H9 (cell line): ENCODE data around the gene SOS1. TPM values are rescaled to one million over a fixed set of nuclear protein-coding genes. Genes with fewer than 3 reads are reported as not detected.

Experiments
- DNase-seq: peaks from one replicate; pipeline ENCODE4 v3.0.0-alpha.2; 2017
- H2AFZ ChIP-seq: one replicate; pipeline ENCODE4 v1.6.1; 2013; ENCODE audit warnings: mild to moderate bottlenecking, low read length, control low read depth, moderate library complexity
- H2AK5ac ChIP-seq: 2 replicates; pipeline ENCODE4 v1.6.1; 2013; ENCODE audit warnings: low read length, control low read depth, mixed read lengths; ENCODE audit not compliant: insufficient read length
- H2BK120ac ChIP-seq: one replicate; pipeline ENCODE4 v1.6.1; 2013; ENCODE audit warnings: low read depth, mild to moderate bottlenecking, low read length, control low read depth, inconsistent platforms; ENCODE audit not compliant: poor library complexity, severe bottlenecking
- H2BK12ac ChIP-seq: 2 replicates; pipeline ENCODE4 v1.6.1; 2013; ENCODE audit warnings: low read length, control low read depth, mixed read lengths, low read depth; ENCODE audit not compliant: insufficient read length
- H2BK15ac ChIP-seq: 2 replicates; pipeline ENCODE4 v1.6.1; 2013; ENCODE audit warnings: low read depth, low read length, control low read depth
- H2BK20ac ChIP-seq: one replicate; pipeline ENCODE4 v1.6.1; 2013; ENCODE audit warnings: low read depth, mild to moderate bottlenecking, low read length, control low read depth, inconsistent platforms; ENCODE audit not compliant: poor library complexity, severe bottlenecking
- H2BK5ac ChIP-seq: 2 replicates; pipeline ENCODE4 v1.6.1; 2013; ENCODE audit warnings: low read length, control low read depth, mixed read lengths; ENCODE audit not compliant: insufficient read length
- H3K14ac ChIP-seq: 2 replicates; pipeline ENCODE4 v1.6.1; 2013; ENCODE audit warnings: low read length, control low read depth; ENCODE audit not compliant: insufficient read depth
- H3K18ac ChIP-seq: 2 replicates; pipeline ENCODE4 v1.6.1; 2013; ENCODE audit warnings: low read depth, mild to moderate bottlenecking, mixed read lengths, low read length, control low read depth; ENCODE audit not compliant: insufficient read length
- H3K23ac ChIP-seq: 2 replicates; pipeline ENCODE4 v1.6.1; 2013; ENCODE audit warnings: low read length, control low read depth, mixed read lengths, low read depth; ENCODE audit not compliant: insufficient read length
- H3K23me2 ChIP-seq: 2 replicates; pipeline ENCODE4 v1.6.1; 2013; ENCODE audit warnings: low read depth, mild to moderate bottlenecking, mixed read lengths, low read length, control low read depth; ENCODE audit not compliant: insufficient read length, poor library complexity, severe bottlenecking
- H3K27ac ChIP-seq: 2 replicates; pipeline ENCODE4 v1.5.1; 2013; ENCODE audit warnings: low read length, control low read depth, mixed read lengths, low read depth; ENCODE audit not compliant: insufficient read length
- H3K27me3 ChIP-seq: 2 replicates; pipeline ENCODE4 v1.6.1; 2013; ENCODE audit warnings: low read length, control low read depth, inconsistent platforms; ENCODE audit not compliant: insufficient read depth
- H3K4ac ChIP-seq: 2 replicates; pipeline ENCODE4 v1.6.1; 2013; ENCODE audit warnings: low read depth, mild to moderate bottlenecking, control low read depth, inconsistent platforms, low read length, moderate library complexity
- H3K4me1 ChIP-seq: 2 replicates; pipeline ENCODE4 v1.6.1; 2013; ENCODE audit warnings: low read length, control low read depth, inconsistent platforms; ENCODE audit not compliant: insufficient read depth
- H3K4me2 ChIP-seq: 2 replicates; pipeline ENCODE4 v1.6.1; 2013; ENCODE audit warnings: low read length, control low read depth, mixed read lengths; ENCODE audit not compliant: insufficient read length, insufficient read depth
- H3K56ac ChIP-seq: 2 replicates; pipeline ENCODE4 v1.6.1; 2013; ENCODE audit warnings: low read depth, mild to moderate bottlenecking, mixed read lengths, low read length, control low read depth; ENCODE audit not compliant: insufficient read length
- H3K79me1 ChIP-seq: 2 replicates; pipeline ENCODE4 v1.6.1; 2013; ENCODE audit warnings: low read depth, mild to moderate bottlenecking, moderate library complexity, low read length, control low read depth, inconsistent platforms; ENCODE audit not compliant: insufficient read depth, poor library complexity, severe bottlenecking
- H3K79me2 ChIP-seq: 2 replicates; pipeline ENCODE4 v1.6.1; 2013; ENCODE audit warnings: low read length, control low read depth, inconsistent platforms; ENCODE audit not compliant: insufficient read depth
- H3K9ac ChIP-seq: 2 replicates; pipeline ENCODE4 v1.6.1; 2013; ENCODE audit warnings: low read length, control low read depth, mixed read lengths; ENCODE audit not compliant: insufficient read length; ENCODE audit errors: extremely low read depth
- H3K9me3 ChIP-seq: one replicate; pipeline ENCODE4 v1.6.1; 2013; ENCODE audit warnings: low read depth, low read length, inconsistent platforms; ENCODE audit not compliant: control insufficient read depth
- H3T11ph ChIP-seq: one replicate; pipeline ENCODE4 v1.6.1; 2013; ENCODE audit warnings: mild to moderate bottlenecking, low read length, control low read depth, inconsistent platforms
- H4K20me1 ChIP-seq: one replicate; pipeline ENCODE4 v1.6.1; 2013; ENCODE audit not compliant: control insufficient read depth, insufficient read length, insufficient read depth
- H4K5ac ChIP-seq: 2 replicates; pipeline ENCODE4 v1.6.1; 2013; ENCODE audit warnings: low read depth, mild to moderate bottlenecking, mixed read lengths, low read length, control low read depth; ENCODE audit not compliant: insufficient read length
- H4K8ac ChIP-seq: replicated peaks from 2 replicates; pipeline ENCODE4 v1.6.1; 2013; ENCODE audit warnings: low read length, control low read depth, mixed read lengths, low read depth; ENCODE audit not compliant: insufficient read length
- H4K91ac ChIP-seq: 2 replicates; pipeline ENCODE4 v1.6.1; 2013; ENCODE audit warnings: low read depth, mild to moderate bottlenecking, moderate library complexity, mixed read lengths, low read length, control low read depth; ENCODE audit not compliant: insufficient read length
- H3K27ac Mint-ChIP-seq, 3 experiments: 2 replicates in 2 of 3; 3 replicates in 1 of 3; pipeline ENCODE4 v1.8.0; 2020 to 2021; ENCODE audit warnings: mixed read lengths in 3 of 3, mild to moderate bottlenecking in 1 of 3, moderate library complexity in 1 of 3
- H3K27me3 Mint-ChIP-seq: 2 replicates; pipeline ENCODE4 v1.8.0; 2021; ENCODE audit warnings: low read depth, mild to moderate bottlenecking, moderate library complexity, mixed read lengths
- H3K36me3 Mint-ChIP-seq, 3 experiments: 2 replicates in 2 of 3; 3 replicates in 1 of 3; pipeline ENCODE4 v1.8.0; 2020 to 2021; ENCODE audit warnings: low read depth in 3 of 3, mixed read lengths in 3 of 3; ENCODE audit not compliant: insufficient read depth in 1 of 3
- H3K4me1 Mint-ChIP-seq, 2 experiments: 2 replicates each; pipeline ENCODE4 v1.8.0; 2020; ENCODE audit warnings: mixed read lengths in 2 of 2
- H3K4me3 Mint-ChIP-seq, 2 experiments: 2 replicates in 1 of 2; 3 replicates in 1 of 2; pipeline ENCODE4 v1.8.0; 2020 to 2021; ENCODE audit warnings: mild to moderate bottlenecking in 2 of 2, mixed read lengths in 2 of 2, moderate library complexity in 1 of 2
- H3K9me3 Mint-ChIP-seq, 2 experiments: 2 replicates in 1 of 2; 3 replicates in 1 of 2; pipeline ENCODE4 v1.8.0; 2020; ENCODE audit warnings: mild to moderate bottlenecking in 2 of 2, mixed read lengths in 2 of 2, moderate library complexity in 1 of 2
- WGBS: extraction: QIAGEN DNeasy Blood & Tissue Kit; methylation state at CpG from one replicate; pipeline ENCODE4 v1.1.7; 2013; ENCODE audit warnings: missing lambda C conversion rate, low lambda C conversion rate, mixed read lengths; ENCODE audit not compliant: insufficient read length; ENCODE audit errors: extremely low coverage; 5-methylcytosine and 5-hydroxymethylcytosine counted together
- total RNA-seq: library from RNA; stranded (reverse); gene quantifications from 2 replicates; pipeline ENCODE4 v1.2.1, GENCODE V29; 2021
- TF ChIP-seq, protein P1 (sequence below): fragments of 200-600 bp; sonication (generic); conservative IDR thresholded peaks from 3 replicates; pipeline ENCODE4 v1.8.0; 2021; ENCODE audit warnings: antibody characterized with exemption, mild to moderate bottlenecking

The SOS1 gene
- total RNA-seq, 1 experiment from 2014 or later, result 35.8 TPM

DNA sequence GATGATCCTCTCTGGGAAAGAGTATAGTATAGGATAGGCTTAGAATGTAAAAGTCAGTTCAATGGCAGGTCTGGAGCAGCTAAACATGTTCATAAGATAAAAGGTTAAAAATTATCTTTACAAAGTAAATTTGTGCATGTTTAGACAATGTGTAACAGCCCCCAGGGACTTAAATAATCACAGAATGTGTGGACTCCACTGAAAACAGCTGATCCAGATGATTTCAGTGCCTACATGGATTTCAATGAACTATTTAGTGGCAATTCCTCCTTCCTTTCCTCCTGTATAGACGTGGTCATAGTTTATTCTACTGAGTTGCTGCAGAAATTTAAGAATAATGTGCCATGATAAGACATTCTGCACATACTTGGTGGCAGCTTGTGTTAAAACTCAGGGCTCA, 188.3 kb downstream of the SOS1 start:
- H3K23ac ChIP-seq, result no peak overlapping the region
- no peak overlapping the region for H2BK15ac ChIP-seq
- H3K4ac ChIP-seq, result no peak overlapping the region
- H3K27ac Mint-ChIP-seq, result no peak overlapping the region
- H3K18ac ChIP-seq, result no peak overlapping the region
- no peak overlapping the region for H4K5ac ChIP-seq
- H3K9ac ChIP-seq, result no peak overlapping the region
- H2AFZ ChIP-seq, result no peak overlapping the region
- no peaks in the 10 kb centered on the region for H3K27me3 Mint-ChIP-seq
- H3K4me2 ChIP-seq, result no peak overlapping the region
- no peak overlapping the region for H3K14ac ChIP-seq
- no peak overlapping the region for H2BK12ac ChIP-seq
- no peaks in the 10 kb centered on the region for H3K4me1 ChIP-seq
- H2BK20ac ChIP-seq, result no peak overlapping the region
- no peak overlapping the region for H2BK120ac ChIP-seq
- H2AK5ac ChIP-seq, result no peak overlapping the region
- H3K4me1 Mint-ChIP-seq, result no peaks in the 10 kb centered on the region
- no peaks in the 10 kb centered on the region for H3K36me3 Mint-ChIP-seq
- H4K91ac ChIP-seq, result no peak overlapping the region
- no peaks in the 10 kb centered on the region for H3K79me1 ChIP-seq
- no peaks in the 10 kb centered on the region for H3K23me2 ChIP-seq
- no peak overlapping the region for H3T11ph ChIP-seq
- H4K20me1 ChIP-seq, result no peaks in the 10 kb centered on the region
- TF ChIP-seq, protein P1, sequence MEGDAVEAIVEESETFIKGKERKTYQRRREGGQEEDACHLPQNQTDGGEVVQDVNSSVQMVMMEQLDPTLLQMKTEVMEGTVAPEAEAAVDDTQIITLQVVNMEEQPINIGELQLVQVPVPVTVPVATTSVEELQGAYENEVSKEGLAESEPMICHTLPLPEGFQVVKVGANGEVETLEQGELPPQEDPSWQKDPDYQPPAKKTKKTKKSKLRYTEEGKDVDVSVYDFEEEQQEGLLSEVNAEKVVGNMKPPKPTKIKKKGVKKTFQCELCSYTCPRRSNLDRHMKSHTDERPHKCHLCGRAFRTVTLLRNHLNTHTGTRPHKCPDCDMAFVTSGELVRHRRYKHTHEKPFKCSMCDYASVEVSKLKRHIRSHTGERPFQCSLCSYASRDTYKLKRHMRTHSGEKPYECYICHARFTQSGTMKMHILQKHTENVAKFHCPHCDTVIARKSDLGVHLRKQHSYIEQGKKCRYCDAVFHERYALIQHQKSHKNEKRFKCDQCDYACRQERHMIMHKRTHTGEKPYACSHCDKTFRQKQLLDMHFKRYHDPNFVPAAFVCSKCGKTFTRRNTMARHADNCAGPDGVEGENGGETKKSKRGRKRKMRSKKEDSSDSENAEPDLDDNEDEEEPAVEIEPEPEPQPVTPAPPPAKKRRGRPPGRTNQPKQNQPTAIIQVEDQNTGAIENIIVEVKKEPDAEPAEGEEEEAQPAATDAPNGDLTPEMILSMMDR, result no peak
- DNase-seq, result no peak
- H4K8ac ChIP-seq, result no peak overlapping the region
- H2BK5ac ChIP-seq, result no peak overlapping the region
- no CpG with 5 or more reads among the region's 1 CpG for WGBS
- H3K79me2 ChIP-seq, result no peaks in the 10 kb centered on the region
- no peaks in the 10 kb centered on the region for H3K9me3 ChIP-seq
- H3K27ac ChIP-seq, result no peak overlapping the region
- H3K4me3 Mint-ChIP-seq, result no peak overlapping the region
- H3K9me3 Mint-ChIP-seq, result no peaks in the 10 kb centered on the region
- H3K56ac ChIP-seq, result no peak overlapping the region
- H3K27me3 ChIP-seq, result no peaks in the 10 kb centered on the region

Other genes with a start within 250 kb of the SOS1 start
- 27.5 and 32.0 TPM in 2 replicates for gene DHX57, start 245.1 kb downstream of the SOS1 start, total RNA-seq
- gene MORN2, start 245.1 kb downstream of the SOS1 start, total RNA-seq, result 6.7 and 8.0 TPM in 2 replicates
- 0.64 and 0.92 TPM in 2 replicates for gene ARHGEF33, start 231.2 kb downstream of the SOS1 start, total RNA-seq
- gene CDKL4, start 122.9 kb upstream of the SOS1 start, total RNA-seq, result not detected in 2 replicates